ENCODE data around the gene CFAP77. TPM values are rescaled to one million over a fixed set of nuclear protein-coding genes. Genes with fewer than 3 reads are reported as not detected.

CFAP77 gene
- total RNA-seq, 1 experiment from 2014 or later = not detected

DNA sequence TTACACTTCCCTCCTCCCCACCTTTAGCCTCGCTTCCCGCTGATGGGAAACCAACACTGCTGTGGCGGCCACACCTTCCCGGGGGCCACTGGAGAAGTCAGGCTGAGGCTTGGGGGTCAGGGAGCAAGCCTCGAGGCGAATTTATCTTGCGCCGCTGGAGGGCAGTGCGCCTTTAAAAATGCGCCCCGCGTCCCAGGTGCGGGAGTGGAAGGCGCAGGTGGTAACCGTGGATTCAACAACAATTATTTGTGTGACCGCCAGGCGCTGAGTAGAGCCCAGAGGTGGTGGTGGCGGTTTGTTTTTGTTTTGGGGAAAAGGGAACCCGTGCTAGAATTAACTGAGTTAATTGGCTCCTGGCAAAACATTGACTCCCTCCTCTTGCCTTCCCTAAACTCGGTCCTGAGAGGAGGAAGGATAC, 1.1 kb downstream of the CFAP77 start:
- Histone ChIP-seq H3K4me1 (ENCODE audit: low read length) (peaks cover 37% of the 10 kb centered on the region), H3K36me3 (ENCODE audit: insufficient read depth, low read length) (no peaks in the 10 kb centered on the region), H3K4me2 (ENCODE audit: low read depth, low read length, poor library complexity, severe bottlenecking) (peak overlapping the region; percentile 58), H3K9me2 (replicated peaks; ENCODE audit: insufficient read depth, low read length) (no peaks in the 10 kb centered on the region), H3K9me3 (ENCODE audit: low read length) (no peaks in the 10 kb centered on the region), H3K27me3 (ENCODE audit: low read length) (no peaks in the 10 kb centered on the region), H3K27ac (ENCODE audit: low read length) (no peak overlapping the region), H3K79me2 (ENCODE audit: low read length) (peaks cover 5% of the 10 kb centered on the region), H3K4me3 (ENCODE audit: low read length) (no peak overlapping the region), H3K9ac (ENCODE audit: low read length) (no peak overlapping the region), H2AFZ (ENCODE audit: low read length) (no peak overlapping the region), H4K20me1 (ENCODE audit: insufficient read depth, low read depth, low read length) (peaks cover 5% of the 10 kb centered on the region; the same call in 1 of the 2 replicates)
- peak; percentile 91 for DNase-seq

- H3K27me3 ChIP-seq (ENCODE audit: low read length) = no peaks in the 10 kb centered on the region
- peak; percentile 75 for DNase-seq
- no peak overlapping the region for H3K4me2 ChIP-seq (ENCODE audit: low read depth, low read length, poor library complexity, severe bottlenecking)
Measured at GRCh38 chr9:132412089-132412488, 2.1 kb downstream of the CFAP77 start.

GRCh38 chr9:132413926-132414325, 3.9 kb downstream of the CFAP77 start:
- 0 out of 2 replicates have a peak, but pooled peaks cover 5% of the 10 kb centered on the region for H4K20me1 ChIP-seq (ENCODE audit: insufficient read depth, low read depth, low read length)
- H3K4me1 ChIP-seq (ENCODE audit: low read length) = peaks cover 40% of the 10 kb centered on the region
- no peaks in the 10 kb centered on the region for H3K36me3 ChIP-seq (ENCODE audit: insufficient read depth, low read length)
- H3K4me3 ChIP-seq (ENCODE audit: low read length) = no peak overlapping the region
- H3K9me3 ChIP-seq (ENCODE audit: low read length) = no peaks in the 10 kb centered on the region
- no peaks in the 10 kb centered on the region for H3K79me2 ChIP-seq (ENCODE audit: low read length)
- H3K9ac ChIP-seq (ENCODE audit: low read length) = no peak overlapping the region
- H3K27ac ChIP-seq (ENCODE audit: low read length) = no peak overlapping the region
- DNase-seq = no peak
- H3K27me3 ChIP-seq (ENCODE audit: low read length) = no peaks in the 10 kb centered on the region
- no peak overlapping the region for H3K4me2 ChIP-seq (ENCODE audit: low read depth, low read length, poor library complexity, severe bottlenecking)
- no peak overlapping the region for H2AFZ ChIP-seq (ENCODE audit: low read length)
- no peaks in the 10 kb centered on the region for H3K9me2 ChIP-seq (replicated peaks; ENCODE audit: insufficient read depth, low read length)

More at GRCh38 chr9:132412089-132412488, 2.1 kb downstream of the CFAP77 start:
- Histone ChIP-seq H3K36me3 (ENCODE audit: insufficient read depth, low read length) (no peaks in the 10 kb centered on the region), H3K27ac (ENCODE audit: low read length) (no peak overlapping the region), H3K4me3 (ENCODE audit: low read length) (no peak overlapping the region), H3K4me1 (ENCODE audit: low read length) (peaks cover 34% of the 10 kb centered on the region), H3K9me3 (ENCODE audit: low read length) (no peaks in the 10 kb centered on the region), H3K9me2 (replicated peaks; ENCODE audit: insufficient read depth, low read length) (no peaks in the 10 kb centered on the region), H3K9ac (ENCODE audit: low read length) (no peak overlapping the region), H2AFZ (ENCODE audit: low read length) (no peak overlapping the region), H4K20me1 (ENCODE audit: insufficient read depth, low read depth, low read length) (0 out of 2 replicates have a peak, but pooled peaks cover 5% of the 10 kb centered on the region), H3K79me2 (ENCODE audit: low read length) (no peaks in the 10 kb centered on the region)

GRCh38 chr9:132414731-132415130, 4.7 kb downstream of the CFAP77 start:
- no peaks in the 10 kb centered on the region for H3K9me3 ChIP-seq (ENCODE audit: low read length)
- H4K20me1 ChIP-seq (ENCODE audit: insufficient read depth, low read depth, low read length) = 0 out of 2 replicates have a peak, but pooled peaks cover 5% of the 10 kb centered on the region
- no peaks in the 10 kb centered on the region for H3K36me3 ChIP-seq (ENCODE audit: insufficient read depth, low read length)
- DNase-seq = no peak
- no peak overlapping the region for H2AFZ ChIP-seq (ENCODE audit: low read length)
- H3K4me2 ChIP-seq (ENCODE audit: low read depth, low read length, poor library complexity, severe bottlenecking) = no peak overlapping the region
- no peaks in the 10 kb centered on the region for H3K79me2 ChIP-seq (ENCODE audit: low read length)
- no peak overlapping the region for H3K9ac ChIP-seq (ENCODE audit: low read length)
- H3K4me3 ChIP-seq (ENCODE audit: low read length) = no peak overlapping the region
- no peaks in the 10 kb centered on the region for H3K27me3 ChIP-seq (ENCODE audit: low read length)
- H3K9me2 ChIP-seq (replicated peaks; ENCODE audit: insufficient read depth, low read length) = no peaks in the 10 kb centered on the region
- no peak overlapping the region for H3K27ac ChIP-seq (ENCODE audit: low read length)
- H3K4me1 ChIP-seq (ENCODE audit: low read length) = peaks cover 39% of the 10 kb centered on the region

DNA sequence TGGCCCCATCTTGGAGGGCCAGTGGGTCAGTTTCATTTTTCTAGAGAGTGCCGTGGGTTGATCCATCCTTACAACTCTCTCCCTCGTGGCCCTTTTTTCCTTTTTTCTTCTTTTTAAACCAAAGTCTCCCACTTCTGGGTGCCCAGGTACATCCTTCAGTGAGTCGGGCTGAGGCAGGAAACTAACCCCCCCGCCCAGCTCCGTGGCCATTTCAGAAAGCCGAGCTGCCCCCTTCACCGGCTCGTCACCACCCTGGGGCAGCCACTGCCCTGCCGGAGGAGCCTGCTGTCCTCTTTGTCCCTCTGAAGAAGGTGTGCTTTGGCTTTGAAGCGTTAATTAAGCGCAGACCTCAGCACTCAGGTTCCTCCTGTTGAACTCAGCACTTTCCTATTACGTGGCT, 5.2 kb downstream of the CFAP77 start:
- Histone ChIP-seq H3K27ac (ENCODE audit: low read length) (no peak overlapping the region), H3K9me2 (replicated peaks; ENCODE audit: insufficient read depth, low read length) (no peaks in the 10 kb centered on the region), H4K20me1 (ENCODE audit: insufficient read depth, low read depth, low read length) (0 out of 2 replicates have a peak, but pooled peaks cover 5% of the 10 kb centered on the region), H3K9ac (ENCODE audit: low read length) (no peak overlapping the region), H3K4me1 (ENCODE audit: low read length) (peaks cover 34% of the 10 kb centered on the region), H3K4me3 (ENCODE audit: low read length) (no peak overlapping the region), H3K36me3 (ENCODE audit: insufficient read depth, low read length) (no peaks in the 10 kb centered on the region), H3K4me2 (ENCODE audit: low read depth, low read length, poor library complexity, severe bottlenecking) (no peak overlapping the region), H3K79me2 (ENCODE audit: low read length) (no peaks in the 10 kb centered on the region), H3K9me3 (ENCODE audit: low read length) (no peaks in the 10 kb centered on the region), H3K27me3 (ENCODE audit: low read length) (no peaks in the 10 kb centered on the region), H2AFZ (ENCODE audit: low read length) (no peak overlapping the region)
- DNase-seq = no peak

DNA sequence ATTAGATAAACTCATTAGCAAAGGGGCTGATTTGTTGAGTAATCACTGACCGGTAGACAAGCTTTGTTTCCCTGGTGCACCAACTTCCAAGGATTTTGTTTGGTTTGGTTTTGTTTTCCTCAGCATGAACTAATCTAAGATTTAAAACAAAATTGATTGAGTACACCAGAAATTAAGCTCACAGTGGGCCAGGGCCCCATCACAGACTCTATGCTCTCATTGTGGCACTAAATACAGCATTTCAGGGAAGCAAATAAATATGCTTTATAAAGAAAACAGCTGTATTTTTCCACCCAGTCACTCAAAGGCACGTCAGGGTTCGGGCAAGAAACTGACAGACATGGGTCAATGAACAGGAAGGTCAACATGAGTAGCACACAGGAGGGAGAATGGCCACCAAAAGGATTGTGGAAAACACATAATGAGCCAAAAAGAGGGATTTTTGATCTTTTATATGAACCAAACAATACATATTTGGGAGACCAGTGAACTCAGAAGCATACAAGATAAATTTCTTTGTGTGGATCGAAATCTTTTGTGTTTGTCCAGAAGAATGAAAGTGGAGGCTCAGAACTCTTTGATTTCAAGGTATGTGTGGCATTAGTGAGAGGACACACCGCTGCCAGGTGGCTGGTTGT, 8.8 kb downstream of the CFAP77 start:
- no peaks in the 10 kb centered on the region for H3K79me2 ChIP-seq (ENCODE audit: low read length)
- H3K9me2 ChIP-seq (replicated peaks; ENCODE audit: insufficient read depth, low read length) = no peaks in the 10 kb centered on the region
- no peak overlapping the region for H3K4me3 ChIP-seq (ENCODE audit: low read length)
- H3K4me2 ChIP-seq (ENCODE audit: low read depth, low read length, poor library complexity, severe bottlenecking) = no peak overlapping the region
- H3K9me3 ChIP-seq (ENCODE audit: low read length) = no peaks in the 10 kb centered on the region
- no peak overlapping the region for H2AFZ ChIP-seq (ENCODE audit: low read length)
- no peak for DNase-seq
- peaks cover 45% of the 10 kb centered on the region for H3K4me1 ChIP-seq (ENCODE audit: low read length)
- H3K27me3 ChIP-seq (ENCODE audit: low read length) = no peaks in the 10 kb centered on the region
- no peaks in the 10 kb centered on the region for H3K36me3 ChIP-seq (ENCODE audit: insufficient read depth, low read length)
- no peak overlapping the region for H3K9ac ChIP-seq (ENCODE audit: low read length)
- H3K27ac ChIP-seq (ENCODE audit: low read length) = no peak overlapping the region
- no peaks in the 10 kb centered on the region for H4K20me1 ChIP-seq (ENCODE audit: insufficient read depth, low read depth, low read length)

- no peak overlapping the region for H2AFZ ChIP-seq (ENCODE audit: low read length)
- H3K36me3 ChIP-seq (ENCODE audit: insufficient read depth, low read length) = no peaks in the 10 kb centered on the region
- no peaks in the 10 kb centered on the region for H3K9me3 ChIP-seq (ENCODE audit: low read length)
- H3K27me3 ChIP-seq (ENCODE audit: low read length) = no peaks in the 10 kb centered on the region
- H3K9ac ChIP-seq (ENCODE audit: low read length) = no peak overlapping the region
- no peaks in the 10 kb centered on the region for H4K20me1 ChIP-seq (ENCODE audit: insufficient read depth, low read depth, low read length)
- H3K4me2 ChIP-seq (ENCODE audit: low read depth, low read length, poor library complexity, severe bottlenecking) = no peak overlapping the region
- H3K4me1 ChIP-seq (ENCODE audit: low read length) = peaks cover 52% of the 10 kb centered on the region
- H3K4me3 ChIP-seq (ENCODE audit: low read length) = no peak overlapping the region
- H3K27ac ChIP-seq (ENCODE audit: low read length) = no peak overlapping the region
- no peaks in the 10 kb centered on the region for H3K9me2 ChIP-seq (replicated peaks; ENCODE audit: insufficient read depth, low read length)
- no peak for DNase-seq
- H3K79me2 ChIP-seq (ENCODE audit: low read length) = no peaks in the 10 kb centered on the region
Measured at GRCh38 chr9:132422574-132422973, 12.6 kb downstream of the CFAP77 start.

GRCh38 chr9:132423503-132423902, 13.5 kb downstream of the CFAP77 start:
- Histone ChIP-seq H3K9me2 (replicated peaks; ENCODE audit: insufficient read depth, low read length) (no peaks in the 10 kb centered on the region), H3K4me3 (ENCODE audit: low read length) (no peak overlapping the region), H3K9ac (ENCODE audit: low read length) (no peak overlapping the region), H4K20me1 (ENCODE audit: insufficient read depth, low read depth, low read length) (no peaks in the 10 kb centered on the region), H3K27me3 (ENCODE audit: low read length) (no peaks in the 10 kb centered on the region), H3K9me3 (ENCODE audit: low read length) (no peaks in the 10 kb centered on the region), H3K27ac (ENCODE audit: low read length) (no peak overlapping the region), H3K4me1 (ENCODE audit: low read length) (peaks cover 43% of the 10 kb centered on the region), H3K36me3 (ENCODE audit: insufficient read depth, low read length) (no peaks in the 10 kb centered on the region), H3K79me2 (ENCODE audit: low read length) (no peaks in the 10 kb centered on the region), H2AFZ (ENCODE audit: low read length) (no peak overlapping the region), H3K4me2 (ENCODE audit: low read depth, low read length, poor library complexity, severe bottlenecking) (peak overlapping the region; percentile 12)
- peak; percentile 59 for DNase-seq

Data from Karpas-422 (cell line).